ENCODE results near the gene RAPGEF3. TPM values are rescaled to one million over a fixed set of nuclear protein-coding genes. Genes with fewer than 3 reads are reported as not detected.
A peak's percentile ranks its signal among the peaks of the same experiment; 100 is the strongest.

RAPGEF3 gene
- total and polyA plus RNA-seq, 9 of the 15 experiments (the other 6 are each of a cell fraction or from before 2014, with no cell fraction given) = 0.03 to 0.78 (median 0.37) TPM; not detected in 1

- TF ChIP-seq L3MBTL2 (IDR thresholded peaks at IDR 0.05) (peak; percentile 78), SMARCE1 (IDR thresholded peaks at IDR 0.05) (0 out of 2 replicates have a peak, but pooled peaks have one; percentile 29), ZNF316 (IDR thresholded peaks at IDR 0.05) (peak; percentile 97), ZNF79 (CRISPR knock-in tag; IDR thresholded peaks at IDR 0.05; ENCODE audit: low read depth) (no peak)
Measured at GRCh38 chr12:47776471-47777143, 17.9 kb upstream of the RAPGEF3 start (continued).

- H3K27me3 ChIP-seq (ENCODE audit: control insufficient read depth in 2 of 2, insufficient read depth in 2 of 2, low read length in 2 of 2) = no peaks in the 10 kb centered on the region
- peak overlapping the region; percentile 92 for H3K27ac ChIP-seq (ENCODE audit: extremely low read depth, low read depth, low read length)
- peak overlapping the region; percentile 41; the same call in 1 of the 2 replicates for H2AFZ ChIP-seq (ENCODE audit: low read depth, low read length)
- H3K9me3 ChIP-seq (replicated peaks; ENCODE audit: control insufficient read depth, insufficient read depth, low read depth, low read length) = no peaks in the 10 kb centered on the region
- peaks cover 5% of the 10 kb centered on the region for H3K9me1 ChIP-seq (ENCODE audit: control insufficient read depth, insufficient read depth, low read length)
- H3K9ac ChIP-seq (ENCODE audit: insufficient read depth in 1 of 2, low read depth in 2 of 2, low read length in 2 of 2) = peak overlapping the region; percentile 84 to 88
- FAIRE-seq (peak; percentile 91), ATAC-seq (peak; percentile 26), DNase-seq (ENCODE audit: extremely low read depth in 1 of 4, low spot score in 3 of 4) (peak; percentile 59 to 89 (median 72))
- ChIA-PET POLR2A (interaction anchor here (0.6 to 5.4 kb wide), 13 partner anchors 9 to 744 kb away, joined by 3 to 38 read pairs (median 3); partner anchors contain the start of gene RPAP3), CTCF (ENCODE audit: low intra/inter-chr PET ratio) (interaction anchor here (0.7 to 2.3 kb wide), 2 partner anchors 58 to 60 kb away, joined by 3 to 10 read pairs; no protein-coding TSS in a partner anchor)
- 21% methylated on average over 10 of the region's 10 CpGs for WGBS (ENCODE audit: insufficient coverage, low coverage, missing lambda C conversion rate)
- peak overlapping the region; percentile 83 for H3K4me3 ChIP-seq
- intact Hi-C loops (cut with micrococcal nuclease) (no loop called here), in situ Hi-C loops (cut with MboI) (loop anchor here (10.0 kb wide), 1 partner anchor 61 kb away; no protein-coding TSS in a partner anchor)
- H3K4me1 ChIP-seq (replicated peaks in 1 of 2; ENCODE audit: control insufficient read depth in 2 of 2, insufficient read depth in 2 of 2, low read length in 2 of 2) = peaks cover 60 to 65% of the 10 kb centered on the region in 2 experiments
- H3K79me2 ChIP-seq (ENCODE audit: control insufficient read depth, insufficient read depth, low read length) = peaks cover 72% of the 10 kb centered on the region
- peaks cover 21% of the 10 kb centered on the region; the same call in 2 of the 3 replicates for H3K36me3 ChIP-seq (ENCODE audit: control insufficient read depth, insufficient read depth, low read length)
- H4K20me1 ChIP-seq (replicated peaks; ENCODE audit: control insufficient read depth, insufficient read depth, low read length) = peaks cover 10% of the 10 kb centered on the region; the same call in 1 of the 2 replicates
- BruUV-seq (replicated peaks) = no TSS peak
- H3K4me2 ChIP-seq (ENCODE audit: insufficient read depth, low read length) = peak overlapping the region; percentile 94
- TF ChIP-seq RB1 (IDR thresholded peaks at IDR 0.05; ENCODE audit: low read depth) (peak; percentile 32; the same call in 1 of the 2 replicates), ZNF239 (CRISPR knock-in tag; IDR thresholded peaks at IDR 0.05) (no peak), MNT (conservative IDR thresholded peaks at IDR 0.05) (peak; percentile 67 to 84; a peak in 3 of 4 replicates), RAD21 (CRISPR knock-in tag; conservative IDR thresholded peaks at IDR 0.05 in 1 of 2, IDR thresholded peaks at IDR 0.05 in 1 of 2) (0 out of 4 replicates have a peak, but pooled peaks of 1 of the 2 experiments have one; percentile 7), ZNF518B (CRISPR knock-in tag; IDR thresholded peaks at IDR 0.05) (no peak), C11orf30 (IDR thresholded peaks at IDR 0.05; ENCODE audit: low read depth) (peak; percentile 100)
Measured at GRCh38 chr12:47775100-47775911, 16.6 kb upstream of the RAPGEF3 start.
